Stimulated activated CD8-positive, alpha-beta memory T cell treated with anti-CD3 and anti-CD28 coated beads, Interleukin-12 subunit alpha, Interleukin-12 subunit beta, amount 100 ng/mL, for 24 hours (primary cell): Measurements from ENCODE around the gene SLFN12L.
"Not testable (repeated sequence)": the region's sequence is repeated elsewhere in the genome, so short reads cannot be mapped to it uniquely, and the experiment has no call there.

Experiments
- DNase-seq: peaks from one replicate; pipeline ENCODE4 v3.0.0-alpha.2; 2020; ENCODE audit errors: extremely low read depth

SLFN12L gene

DNA sequence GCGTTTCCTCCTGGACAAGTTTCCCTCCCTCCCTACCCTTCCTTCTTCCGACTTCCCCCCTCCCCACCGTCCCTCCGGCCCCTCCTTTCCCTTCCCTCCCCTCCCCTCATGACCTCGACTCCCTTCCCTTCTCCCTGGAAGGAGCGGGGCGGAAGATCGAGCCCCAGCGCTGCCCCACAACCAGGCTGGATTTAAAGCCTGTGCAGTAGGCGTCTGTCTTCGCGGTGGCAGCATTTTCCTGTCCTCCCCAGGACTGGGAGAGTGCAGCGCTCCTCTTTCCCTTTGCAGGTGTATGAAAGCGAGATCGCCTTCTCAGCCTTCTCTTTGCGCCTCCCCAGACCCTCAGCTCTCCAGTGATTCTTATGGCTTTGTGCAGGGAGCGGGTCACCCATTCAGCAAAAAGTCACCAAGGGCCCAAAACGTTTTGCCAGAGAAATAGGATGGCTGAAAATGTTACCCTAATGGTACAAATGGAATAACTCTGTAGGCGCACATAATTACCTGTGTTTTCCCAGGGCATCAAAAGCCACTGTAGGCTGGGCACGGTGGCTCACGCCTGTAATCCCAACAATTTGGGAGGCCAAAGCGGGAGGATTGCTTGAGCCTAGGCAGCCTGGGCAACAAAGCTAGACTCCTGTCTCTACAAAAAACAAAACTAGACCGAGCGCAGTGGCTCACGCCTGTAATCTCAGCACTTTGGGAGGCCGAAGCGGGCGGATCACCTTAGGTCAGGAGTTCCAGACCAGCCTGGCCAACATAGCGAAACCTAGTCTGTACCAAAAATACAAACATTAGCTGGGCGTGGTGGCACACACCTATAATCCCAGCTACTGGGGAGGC lies 40.8 kb downstream of the SLFN12L start:
- no peak for DNase-seq

DNA sequence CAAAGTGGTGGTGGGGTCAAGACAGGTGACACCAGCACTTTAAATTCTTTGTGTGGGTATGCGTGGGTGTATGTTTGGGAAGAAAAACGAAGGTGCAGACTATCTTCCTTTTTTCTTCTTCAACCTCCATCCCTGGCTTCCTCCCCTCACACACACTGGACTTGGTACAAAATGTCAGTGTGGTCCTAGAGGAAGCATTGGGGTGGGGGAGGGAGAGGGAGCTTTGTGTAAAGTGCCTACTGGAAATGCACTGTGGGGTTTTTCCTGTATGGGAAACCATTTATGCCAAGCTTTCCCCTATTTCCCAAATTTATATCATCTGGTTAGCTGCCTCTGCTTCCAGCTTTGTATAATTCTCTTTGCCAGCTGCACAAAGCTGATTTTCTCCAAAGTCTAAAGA lies 44.4 kb downstream of the SLFN12L start:
- DNase-seq = no peak

DNA sequence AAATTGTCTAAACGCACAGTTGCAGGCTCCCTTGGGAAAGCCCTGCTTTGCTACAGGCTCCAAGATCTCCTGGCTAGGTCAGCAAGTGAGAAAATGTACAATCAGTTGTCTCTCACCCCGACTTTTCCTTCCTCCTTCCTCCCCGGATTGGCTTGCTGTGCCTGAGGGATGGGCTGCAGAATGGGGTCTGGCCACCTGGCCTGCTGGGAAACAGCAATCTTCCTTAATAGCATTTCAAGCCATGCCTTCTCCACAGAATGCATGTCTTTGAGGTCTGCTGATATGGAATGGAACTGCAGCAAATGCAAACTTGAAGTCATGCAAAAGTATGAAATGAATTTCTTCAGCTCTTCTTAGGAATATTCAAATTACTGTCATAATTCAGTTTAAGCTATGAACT lies 46.1 kb downstream of the SLFN12L start:
- no peak for DNase-seq

DNA sequence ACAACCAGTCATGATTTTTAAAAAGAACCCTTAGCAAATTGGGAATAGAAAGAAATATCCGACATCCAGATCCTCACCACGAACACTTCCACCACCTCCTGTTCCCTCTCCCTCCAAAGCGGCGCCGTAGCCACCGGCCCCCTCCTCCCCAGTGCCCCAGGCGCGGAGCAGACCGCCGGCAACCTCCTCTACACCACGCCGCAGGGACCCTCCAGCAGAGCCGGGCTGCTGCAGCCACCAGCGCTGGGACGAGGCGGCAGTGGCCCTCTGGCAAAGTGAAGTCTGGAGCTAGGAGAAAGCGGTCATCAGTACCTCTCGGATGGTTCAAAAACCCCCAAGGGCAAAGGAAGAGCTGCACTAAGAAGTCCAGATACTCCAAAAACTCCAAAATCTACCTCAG lies 47.5 kb downstream of the SLFN12L start:
- no peak for DNase-seq

DNA sequence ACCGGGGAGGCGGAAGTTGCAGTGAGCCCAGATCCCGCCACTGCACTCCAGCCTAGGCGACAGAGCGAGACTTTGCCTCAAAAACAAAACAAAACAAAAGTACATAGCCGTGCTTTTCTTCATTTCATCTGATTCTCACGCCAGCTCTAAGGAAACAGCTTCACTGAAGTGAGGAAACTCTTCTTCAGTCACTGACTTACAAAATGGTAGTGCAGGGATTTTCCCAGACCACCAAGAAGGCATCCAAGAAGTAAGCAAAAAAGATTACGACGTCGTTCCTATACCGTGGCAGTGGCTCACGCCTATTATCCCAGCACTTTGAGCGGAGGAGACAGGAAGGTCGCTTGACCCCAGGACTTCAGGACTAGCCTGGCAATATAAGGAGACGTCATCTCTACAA lies 48.5 kb downstream of the SLFN12L start:
- DNase-seq = no peak

DNA sequence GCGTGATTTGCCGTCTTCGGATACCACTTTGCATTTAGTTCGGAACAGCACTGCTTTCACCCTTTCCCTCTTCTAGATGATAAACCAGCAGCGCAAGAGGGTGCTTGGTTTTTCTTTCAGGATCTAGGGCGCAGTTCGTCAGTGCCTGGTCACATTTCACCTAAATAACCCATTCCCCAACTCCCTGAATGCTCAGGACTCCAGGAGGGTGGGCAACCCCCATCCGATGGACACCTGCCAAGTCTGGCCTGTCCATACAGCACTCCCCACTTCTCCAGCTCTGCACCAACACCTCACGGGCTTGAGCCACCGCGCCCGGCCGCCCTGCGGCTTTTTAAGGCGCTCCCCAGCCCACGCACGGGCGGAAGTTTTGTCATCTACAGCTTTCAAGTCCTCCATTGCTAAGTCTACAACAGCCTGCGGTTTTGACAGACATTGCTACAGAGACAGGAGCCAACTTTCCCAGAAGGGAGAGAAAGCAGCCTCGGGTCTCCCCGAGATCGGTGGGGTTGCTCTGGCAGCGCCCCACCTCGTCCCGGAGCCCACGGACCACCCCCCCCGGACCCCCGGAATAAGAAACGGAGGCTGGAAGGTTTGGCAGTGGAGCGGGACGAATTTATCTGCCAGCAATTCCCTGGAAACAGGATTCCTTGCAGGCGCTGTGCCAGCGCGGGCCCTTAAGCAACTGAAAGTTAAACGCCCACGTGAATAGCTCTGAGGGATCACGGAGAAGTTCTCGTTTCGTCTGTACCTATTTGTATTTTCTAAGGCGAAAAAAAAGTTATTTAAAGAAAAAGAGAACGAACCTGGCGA lies 50.4 kb downstream of the SLFN12L start:
- DNase-seq = peak; percentile 57

DNA sequence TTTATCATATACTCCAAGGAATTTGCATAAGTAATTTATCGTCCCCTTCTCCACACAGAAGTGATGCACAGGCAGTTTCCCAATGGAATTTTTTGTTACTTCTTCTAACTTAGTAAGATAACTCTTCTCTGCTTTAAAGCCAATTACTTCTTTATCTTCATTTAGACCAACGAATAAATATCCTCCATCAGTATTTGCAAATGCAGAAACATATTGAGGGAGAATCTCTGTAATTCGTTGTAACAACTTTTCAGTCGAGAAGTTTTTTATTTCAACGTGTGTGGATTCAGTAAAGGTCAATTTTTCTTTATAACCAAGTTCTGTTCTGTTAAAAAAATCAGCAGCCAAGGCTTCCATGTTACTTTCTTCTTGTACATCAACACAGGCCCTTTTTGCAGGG lies 58.2 kb downstream of the SLFN12L start:
- no peak for DNase-seq

DNA sequence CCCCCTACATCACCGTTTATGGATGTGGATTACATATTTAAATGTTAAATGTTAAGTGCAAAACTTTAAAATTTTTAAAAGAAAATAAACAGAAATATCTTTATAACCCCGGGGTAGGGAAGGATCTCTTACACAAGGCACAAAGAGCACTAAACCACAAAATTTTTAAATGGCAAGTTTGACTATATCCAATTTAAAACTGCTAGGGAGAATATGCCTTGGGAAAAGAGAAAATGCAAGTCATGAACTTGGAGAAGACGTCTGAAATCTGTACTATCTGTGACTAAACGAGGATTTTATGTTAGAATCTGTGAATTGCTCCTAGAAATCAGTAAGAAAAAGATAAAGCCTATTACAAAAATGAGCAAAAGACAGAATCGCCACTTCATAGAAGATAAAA lies 60.2 kb downstream of the SLFN12L start:
- DNase-seq = no peak

DNA sequence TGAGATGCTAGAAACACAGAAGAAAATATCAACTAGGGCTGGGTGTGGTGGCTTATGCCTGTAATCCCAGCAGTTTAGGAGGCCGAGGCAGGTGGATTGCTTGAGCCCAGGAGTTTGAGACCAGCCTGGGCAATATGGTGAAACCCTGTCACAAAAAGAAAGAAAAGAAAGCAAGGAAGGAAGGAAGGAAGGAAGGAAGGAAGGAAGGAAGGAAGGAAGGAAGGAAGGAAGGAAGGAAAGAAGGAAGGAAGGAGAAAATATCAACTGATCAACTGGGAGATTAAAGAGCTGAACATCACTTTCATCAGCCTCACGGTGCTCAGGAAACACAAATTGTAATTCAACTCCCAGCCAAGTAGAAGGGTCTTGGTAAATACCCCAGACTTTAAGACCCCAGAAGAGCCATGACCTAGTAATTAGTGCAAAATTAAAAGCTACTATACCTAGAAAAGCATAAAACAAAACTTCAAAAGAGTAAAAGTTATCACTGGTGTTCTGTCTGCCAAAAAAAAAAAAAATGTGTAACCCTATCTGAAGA lies 61.1 kb downstream of the SLFN12L start:
- no peak for DNase-seq

DNA sequence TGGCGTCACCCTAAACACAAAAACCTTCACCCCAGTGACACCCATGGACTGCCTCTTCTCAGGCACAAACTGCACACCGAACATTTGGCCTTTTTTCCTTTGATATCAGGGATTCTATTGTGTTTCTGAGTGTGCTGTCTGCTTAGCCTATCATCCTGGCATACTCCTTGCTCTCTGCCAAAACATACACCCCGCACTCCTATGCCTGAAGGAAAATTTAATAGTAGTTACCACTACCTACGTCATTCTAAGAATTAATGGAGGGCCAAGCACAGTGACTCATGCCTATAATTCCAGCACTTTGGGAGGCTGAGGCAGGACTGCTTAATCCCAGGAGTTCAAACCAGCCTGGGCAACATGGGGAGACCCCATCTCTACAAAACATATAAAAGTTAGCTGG lies 69.0 kb downstream of the SLFN12L start:
- no peak for DNase-seq

DNA sequence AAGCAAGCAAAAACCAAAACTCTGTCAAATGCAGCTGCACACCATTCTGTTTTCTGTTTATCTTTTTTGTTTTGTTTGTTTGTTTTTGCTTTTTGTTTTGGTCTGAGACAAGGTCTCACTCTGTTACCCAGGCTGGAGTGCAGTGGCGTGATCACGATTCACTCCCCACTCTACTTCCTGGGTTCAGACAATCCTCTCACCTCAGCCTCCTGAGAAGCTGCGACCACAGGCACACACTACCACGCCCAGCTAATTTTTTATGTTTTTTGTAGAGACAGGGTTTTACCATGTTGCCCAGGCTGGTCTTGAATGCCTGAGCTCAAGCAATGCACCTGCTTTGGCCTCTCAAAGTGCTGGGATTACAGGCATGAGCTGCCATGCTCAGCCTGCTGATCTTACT lies 69.7 kb downstream of the SLFN12L start:
- DNase-seq = no peak

DNA sequence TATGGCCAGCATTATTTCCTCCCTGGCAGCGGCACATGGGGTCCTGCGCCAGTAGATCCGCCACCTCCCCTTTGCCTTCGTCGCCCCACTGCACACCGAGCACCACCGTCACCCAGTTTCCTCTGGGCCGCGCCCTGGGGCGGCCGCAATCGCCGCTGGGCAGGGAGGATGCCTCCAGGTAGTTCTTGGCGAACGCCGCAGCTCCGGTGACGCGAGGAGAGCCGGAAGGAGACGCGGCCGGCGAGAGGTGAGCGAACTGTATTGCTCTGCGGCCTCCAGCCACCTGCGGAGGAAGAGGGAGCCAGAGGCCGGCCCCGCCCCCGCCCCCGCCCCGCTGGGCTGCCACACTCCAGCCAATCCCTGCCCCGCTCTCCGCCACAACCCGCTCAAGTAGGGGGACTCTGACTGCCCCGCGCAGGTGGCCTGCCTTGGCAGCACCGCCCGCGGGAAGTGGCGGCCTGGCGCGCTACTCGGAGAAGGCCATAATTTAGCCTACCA lies 77.1 kb downstream of the SLFN12L start:
- DNase-seq = no peak

DNA sequence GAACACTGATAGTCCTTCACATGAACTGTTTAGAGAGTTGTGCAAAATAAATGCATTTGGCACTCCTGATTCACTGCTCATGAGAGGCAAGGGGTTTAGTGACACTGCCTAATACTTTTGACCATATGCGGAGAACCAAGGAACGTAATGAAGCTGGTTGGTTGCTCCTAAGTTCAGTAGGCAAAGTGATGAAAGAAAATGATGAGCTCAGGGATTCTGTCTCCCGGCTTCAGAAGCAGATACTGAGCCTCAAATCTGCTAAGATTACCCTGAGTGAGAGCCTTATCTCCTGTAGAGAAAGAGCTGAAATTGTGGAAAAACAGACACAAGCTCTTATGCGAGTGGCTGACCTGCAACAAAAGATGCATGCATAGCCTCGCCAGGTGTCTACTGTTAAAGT lies 83.4 kb downstream of the SLFN12L start:
- not testable (repeated sequence) for DNase-seq

DNA sequence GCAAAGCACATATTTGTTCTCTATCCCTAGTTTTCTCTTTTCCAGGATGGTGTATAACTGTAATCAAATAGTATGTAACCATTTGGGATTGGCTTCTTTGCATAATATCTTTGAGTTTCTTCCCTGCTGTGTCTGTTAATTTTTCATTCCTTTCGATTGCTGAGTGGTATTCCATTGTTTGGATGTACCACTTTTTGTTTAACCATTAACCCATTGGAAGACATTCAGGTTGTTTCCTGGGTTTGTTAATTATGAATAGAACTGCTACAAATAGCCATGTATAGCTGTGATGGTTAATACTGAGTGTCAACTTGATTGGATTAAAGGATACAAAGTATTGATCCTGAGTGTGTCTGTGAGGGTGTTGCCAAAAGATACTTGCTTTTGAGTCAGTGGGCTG lies 84.3 kb downstream of the SLFN12L start:
- no peak for DNase-seq

DNA sequence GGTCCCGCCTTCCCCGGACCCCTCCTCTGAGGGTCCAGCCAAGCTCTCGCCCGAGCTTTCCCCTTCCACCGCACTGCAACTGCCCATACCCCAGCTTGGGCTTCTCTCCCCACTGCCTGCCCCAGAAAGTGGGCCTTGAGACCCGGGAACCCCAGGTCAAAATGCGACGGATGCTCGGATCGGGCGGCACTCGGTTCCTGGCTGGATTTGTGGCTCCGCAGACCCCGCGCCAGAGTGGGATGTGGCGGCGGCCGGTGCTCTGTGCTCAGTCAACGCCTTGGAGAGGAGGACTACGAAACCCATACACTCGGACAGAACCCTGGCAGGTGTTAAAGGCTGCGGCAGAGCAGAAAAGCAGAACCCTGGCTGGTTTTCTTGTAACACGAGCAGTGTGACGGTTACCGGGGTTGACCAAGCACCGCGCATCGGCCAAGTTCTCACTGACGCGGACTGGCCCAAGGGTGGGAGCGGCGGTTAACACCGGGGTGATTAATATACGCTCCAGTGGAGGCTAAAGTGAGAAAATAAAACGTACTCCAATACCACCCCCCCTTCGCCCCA lies 88.0 kb downstream of the SLFN12L start:
- DNase-seq = no peak

DNA sequence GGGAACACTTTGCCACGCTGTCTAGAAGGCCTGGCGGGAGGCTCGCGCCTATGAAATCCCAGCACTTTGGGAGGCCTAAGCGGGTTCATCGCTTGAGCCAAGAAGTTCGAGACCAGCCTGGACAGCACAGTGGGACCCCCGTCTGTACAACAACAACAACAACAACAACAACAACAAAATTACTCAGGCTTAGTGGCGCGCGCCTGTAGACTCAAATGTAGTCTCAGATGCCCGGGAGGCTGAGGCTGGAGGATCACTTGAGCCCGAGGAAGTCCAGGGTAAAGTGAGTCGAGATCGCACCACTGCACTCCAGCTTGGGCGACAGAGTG lies 88.6 kb downstream of the SLFN12L start:
- no peak for DNase-seq

DNA sequence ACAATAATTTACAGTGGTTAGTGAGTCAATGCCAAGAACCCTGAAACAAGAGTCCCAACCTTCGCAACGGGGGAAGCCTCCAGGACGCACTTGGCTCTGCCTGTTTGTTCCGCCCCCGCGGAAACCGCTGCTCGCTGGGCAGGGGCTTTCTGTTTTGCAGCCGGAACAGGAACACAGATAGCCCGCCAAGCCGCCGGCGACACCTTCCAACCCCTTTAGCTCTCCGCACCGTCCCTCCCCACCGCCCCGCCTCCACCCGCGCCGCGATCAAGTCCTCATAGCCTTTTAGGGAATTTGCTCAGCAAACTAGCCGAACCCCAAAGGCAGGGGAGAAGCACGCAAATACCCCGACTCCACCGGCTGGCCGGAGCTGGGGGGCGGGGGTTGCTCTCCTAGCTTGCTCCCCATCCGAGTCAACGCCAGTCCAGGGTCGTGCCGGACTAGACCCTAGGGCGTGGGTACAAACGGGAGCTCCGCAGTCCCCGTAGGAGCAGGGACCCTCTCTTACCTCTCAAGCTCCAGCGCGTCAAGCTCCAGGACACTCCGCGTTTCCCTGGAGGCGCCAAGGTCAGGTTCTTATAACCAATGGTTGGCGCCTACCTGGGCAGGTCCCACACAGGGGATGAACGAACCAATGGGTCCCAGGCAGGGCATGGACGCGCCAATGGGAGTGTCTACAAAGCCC lies 89.1 kb downstream of the SLFN12L start, which contains the start of gene SLFN13:
TSS of gene SLFN13 (minus strand) at position 553 of the 685 bp plus-strand sequence. CDS start 3,086 bp downstream, outside the sequence.
- peak; percentile 89 for DNase-seq

DNA sequence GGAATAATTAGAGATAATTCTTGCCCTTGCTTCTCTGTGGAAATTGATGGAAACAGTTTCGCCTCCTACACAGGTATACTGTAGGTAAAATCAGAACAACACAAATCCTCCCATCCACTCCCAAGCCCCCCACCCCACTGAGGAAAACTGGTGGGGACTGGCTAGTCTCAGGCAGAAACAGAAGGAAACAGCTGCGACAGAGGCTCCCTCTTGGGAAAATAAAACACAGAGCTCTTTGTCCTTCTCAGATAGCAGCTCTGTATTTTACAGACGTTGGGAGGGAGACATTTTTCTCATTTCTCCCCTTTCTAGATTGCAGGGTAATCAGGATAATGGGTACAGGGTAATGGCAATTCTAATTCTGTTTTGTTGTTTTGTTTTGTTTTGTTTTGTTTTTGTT lies 90.0 kb downstream of the SLFN12L start:
- DNase-seq = no peak

DNA sequence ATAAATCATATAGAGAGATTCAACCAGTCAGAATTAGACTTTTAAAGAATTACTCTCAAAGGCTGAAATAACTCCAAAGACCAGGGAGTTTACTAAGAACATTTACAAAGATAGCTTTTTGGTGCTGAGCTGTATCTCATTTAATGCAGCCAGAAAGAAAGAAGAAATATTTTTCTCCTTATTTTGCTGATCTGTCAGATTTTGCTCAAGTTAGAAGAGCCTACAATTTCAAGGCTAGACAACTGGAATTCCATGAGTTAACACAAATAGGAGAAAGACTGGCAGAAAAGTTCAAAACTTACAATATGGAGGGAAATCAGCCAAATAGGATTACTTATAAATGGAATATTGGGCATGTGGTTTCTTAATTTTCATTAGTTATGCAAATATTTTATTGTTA lies 99.0 kb downstream of the SLFN12L start:
- no peak for DNase-seq

DNA sequence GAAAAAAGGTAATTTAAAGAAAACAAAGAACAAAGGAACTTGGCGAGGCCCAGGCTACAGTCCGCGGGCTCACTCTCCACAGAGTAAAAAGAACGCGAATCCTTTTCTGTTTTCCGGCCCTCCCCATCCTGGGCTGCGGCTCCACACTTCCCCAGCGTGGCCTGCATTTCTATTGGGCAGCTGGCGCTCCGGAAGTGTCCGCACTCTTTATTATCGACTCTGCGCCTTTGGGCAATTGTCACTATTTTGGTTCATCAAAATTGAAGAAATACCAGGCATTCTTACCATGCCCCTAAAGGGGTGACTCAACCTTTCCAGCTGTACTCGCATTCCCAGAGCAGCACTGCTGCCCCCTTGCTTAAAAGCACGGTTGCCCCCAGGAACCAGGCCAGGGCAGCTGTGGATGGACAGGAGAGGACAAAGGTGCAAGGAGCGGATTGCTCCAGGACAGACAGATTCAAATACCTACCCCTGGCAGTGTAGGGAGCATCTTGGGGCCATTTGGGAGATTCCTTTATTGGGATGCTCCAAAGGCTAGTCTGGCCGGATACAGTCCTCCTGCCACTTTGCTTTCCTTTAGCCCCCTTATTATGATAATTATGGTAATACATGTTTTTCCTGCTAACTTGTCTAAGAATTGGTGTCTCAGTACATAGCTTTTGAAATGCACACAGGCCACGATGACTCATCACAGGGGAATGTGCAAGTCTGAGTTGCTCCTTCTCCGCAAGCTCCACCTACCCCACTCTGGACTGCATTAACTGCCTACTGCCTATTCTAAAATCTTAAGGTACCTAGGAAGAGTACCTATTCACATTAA lies 104.2 kb downstream of the SLFN12L start:
- peak; percentile 43 for DNase-seq
